GM18858 (cell line): ENCODE measurements around the gene N4BP2.

Source experiments
- ATAC-seq: cut with Tn5 transposase; IDR thresholded peaks from one replicate; pipeline ENCODE4 v1.9.1; 2021; ENCODE audit not compliant: unreplicated experiment

Gene N4BP2

DNA sequence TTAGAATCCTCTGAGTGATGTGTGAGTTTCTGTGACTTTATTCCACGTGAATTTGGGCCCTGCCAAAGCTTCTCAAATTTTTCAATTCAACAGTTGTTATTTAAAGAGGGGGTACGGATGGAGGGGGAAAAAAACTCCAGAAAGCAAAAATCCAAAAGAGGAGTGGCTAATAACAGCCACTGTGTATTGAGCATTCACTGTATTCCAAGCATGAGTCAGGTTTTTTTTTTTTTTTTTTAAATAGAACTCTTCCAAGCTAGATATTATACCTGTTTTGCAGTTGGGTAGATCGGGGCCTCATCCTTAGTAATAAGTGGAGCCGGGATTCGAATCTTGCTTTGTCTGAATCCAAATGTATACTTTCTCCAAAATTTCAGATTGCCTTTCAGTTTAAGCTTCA lies 133.8 kb downstream of the N4BP2 start:
- ATAC-seq: no peak

DNA sequence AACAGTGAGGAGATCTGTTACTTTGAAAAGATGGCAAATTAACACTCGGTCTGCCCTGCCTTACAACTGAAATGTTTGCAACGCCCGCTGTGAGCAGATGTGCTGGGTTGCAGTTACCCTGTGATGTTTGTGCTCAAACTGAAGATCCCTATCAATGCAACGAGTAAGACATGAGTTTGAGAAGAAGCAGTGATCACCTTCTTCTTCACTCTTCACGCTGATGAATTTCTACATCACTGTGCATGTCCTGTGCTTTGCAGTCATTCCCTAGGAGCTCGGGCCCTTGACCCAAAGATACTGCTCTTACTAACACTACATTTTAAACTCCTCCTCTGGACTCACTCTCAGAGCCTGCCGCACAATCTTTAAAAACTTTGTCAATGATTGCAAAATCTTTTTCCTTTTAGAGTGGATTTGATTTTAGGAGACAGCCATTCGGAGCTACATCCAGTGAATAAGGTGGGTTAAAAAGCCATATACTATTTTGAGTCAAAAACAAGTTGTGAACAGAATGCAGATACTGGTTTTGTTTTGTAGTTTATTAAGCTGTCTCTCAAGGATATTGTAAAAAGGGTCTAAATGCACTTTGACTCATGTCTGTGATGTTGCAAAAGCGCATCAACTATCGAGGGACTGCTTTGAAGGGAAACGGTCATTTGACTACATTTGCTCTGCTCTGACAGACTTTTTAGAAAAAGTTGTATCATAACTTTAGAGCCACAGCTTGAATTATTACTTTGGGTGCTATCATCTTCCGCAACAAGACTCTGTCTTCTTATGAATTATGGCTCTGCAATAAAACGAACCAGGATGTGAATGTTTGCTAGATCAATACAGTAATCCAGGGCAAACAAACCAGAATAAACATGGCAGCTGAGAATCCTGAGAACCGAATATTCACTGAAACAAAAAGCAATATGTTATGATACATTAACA lies 134.5 kb downstream of the N4BP2 start:
- no peak for ATAC-seq

DNA sequence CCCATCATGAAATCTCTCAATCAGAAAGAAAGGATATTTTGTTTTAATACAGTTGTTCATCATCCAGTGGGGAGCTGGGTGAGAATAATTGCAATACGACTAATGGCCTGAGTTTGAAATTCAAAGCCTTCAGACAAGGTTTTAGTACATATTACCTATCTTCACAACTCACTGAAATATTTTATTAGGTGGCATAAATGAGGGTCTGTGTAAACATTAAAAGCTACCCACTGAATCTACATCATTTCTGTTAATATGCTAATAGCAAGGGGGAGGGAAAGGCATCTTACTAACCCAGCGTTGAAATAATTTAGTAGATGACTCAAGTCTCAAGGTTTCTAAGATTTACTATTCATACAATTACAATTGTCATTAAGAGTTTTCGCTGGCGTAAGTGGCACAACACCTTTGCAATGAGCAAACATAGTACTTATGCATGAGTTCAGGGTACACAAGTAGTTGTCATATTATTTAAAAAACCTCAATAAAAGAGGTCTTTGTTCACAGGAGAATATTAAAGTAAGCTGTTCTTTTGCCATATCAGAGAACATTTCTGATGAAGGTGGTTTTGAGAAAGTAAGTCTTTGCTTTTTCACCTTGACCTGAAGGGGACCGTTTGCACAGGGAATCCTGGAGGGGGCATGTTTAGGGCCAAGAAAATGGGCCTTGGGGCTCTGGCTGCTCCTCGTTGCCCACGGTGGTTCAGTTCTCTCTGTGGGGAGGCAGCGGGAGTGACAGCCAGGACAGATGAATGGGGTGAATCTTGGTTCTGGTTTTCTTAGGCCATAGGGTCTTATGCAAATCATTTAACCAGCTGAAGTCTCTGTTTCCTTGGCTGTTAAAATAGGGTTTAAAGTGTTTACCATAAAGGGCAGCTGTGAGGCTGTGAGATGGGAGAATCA lies 135.7 kb downstream of the N4BP2 start:
- peak; percentile 36 for ATAC-seq

DNA sequence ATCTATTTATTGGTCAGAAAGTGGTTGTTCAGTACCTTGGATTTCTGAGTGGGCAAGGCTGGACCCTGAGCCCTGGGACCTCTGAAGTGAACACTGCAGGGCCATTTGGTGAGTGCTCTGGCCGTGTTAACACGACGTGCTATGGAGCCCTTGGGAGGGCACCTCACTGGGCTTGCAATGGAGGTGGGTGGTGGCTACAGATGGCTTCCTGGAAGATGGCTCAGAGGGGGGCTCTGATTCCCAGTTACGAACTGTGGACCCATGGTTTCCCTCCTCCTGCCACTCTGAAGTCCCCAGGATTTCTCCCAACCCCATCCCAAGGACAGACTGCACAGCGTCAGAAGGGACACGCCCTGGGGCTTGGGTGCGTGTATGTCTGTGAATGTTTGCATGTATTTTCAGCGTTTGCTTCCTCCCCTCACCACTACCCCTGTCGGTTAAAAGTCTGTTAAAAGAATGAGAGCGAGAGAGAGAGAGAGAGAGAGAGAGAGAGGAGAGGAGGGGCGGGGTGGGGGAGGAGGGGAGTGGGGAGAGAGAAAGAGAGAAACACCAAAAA lies 136.4 kb downstream of the N4BP2 start:
- ATAC-seq: peak; percentile 18

DNA sequence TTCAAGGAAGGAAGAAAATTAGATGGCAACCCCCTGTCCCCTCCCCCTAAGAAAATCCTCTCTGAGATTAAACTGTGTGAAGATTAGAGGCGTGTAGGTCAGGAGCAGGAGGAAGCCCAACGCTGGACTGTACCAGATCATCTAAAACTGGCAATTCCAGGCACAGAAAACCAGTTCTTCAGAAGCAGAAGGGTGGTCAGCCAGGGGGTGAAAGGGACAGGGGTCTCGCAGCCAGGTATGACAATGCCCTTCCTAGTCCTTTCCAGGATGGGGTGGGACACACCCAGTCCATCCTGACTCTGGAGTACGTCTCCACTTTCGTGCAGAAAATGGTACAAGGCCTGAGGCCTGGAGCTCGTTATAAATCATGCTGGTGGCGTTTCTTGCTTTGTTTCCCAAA lies 136.9 kb downstream of the N4BP2 start:
- no peak for ATAC-seq

DNA sequence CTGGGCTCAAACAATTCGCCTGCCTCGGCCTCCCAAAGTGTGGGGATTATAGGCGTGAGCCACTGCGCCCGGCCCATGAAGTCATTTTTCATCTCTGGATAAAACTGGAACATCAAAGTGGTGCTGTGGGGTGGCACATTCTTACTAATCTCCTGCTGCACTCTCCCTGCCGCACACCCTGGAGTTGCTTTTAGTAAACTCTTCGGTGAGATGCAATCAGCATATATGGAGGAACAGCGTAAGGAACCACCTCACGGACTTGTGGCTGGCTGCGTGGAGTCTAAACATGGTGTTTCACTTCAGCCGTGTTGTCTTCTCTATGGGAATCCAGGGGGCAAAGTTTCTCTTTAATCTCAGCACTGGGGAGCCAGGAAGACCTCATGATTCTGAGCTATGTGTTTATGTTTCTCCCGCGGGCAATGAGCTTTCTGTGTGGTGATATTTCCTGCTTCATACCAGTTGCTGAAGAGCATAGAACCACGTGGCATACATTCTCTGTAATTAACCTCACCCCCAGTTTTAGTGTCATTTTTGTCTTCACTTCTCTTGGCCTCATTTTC lies 138.0 kb downstream of the N4BP2 start:
- ATAC-seq: no peak

DNA sequence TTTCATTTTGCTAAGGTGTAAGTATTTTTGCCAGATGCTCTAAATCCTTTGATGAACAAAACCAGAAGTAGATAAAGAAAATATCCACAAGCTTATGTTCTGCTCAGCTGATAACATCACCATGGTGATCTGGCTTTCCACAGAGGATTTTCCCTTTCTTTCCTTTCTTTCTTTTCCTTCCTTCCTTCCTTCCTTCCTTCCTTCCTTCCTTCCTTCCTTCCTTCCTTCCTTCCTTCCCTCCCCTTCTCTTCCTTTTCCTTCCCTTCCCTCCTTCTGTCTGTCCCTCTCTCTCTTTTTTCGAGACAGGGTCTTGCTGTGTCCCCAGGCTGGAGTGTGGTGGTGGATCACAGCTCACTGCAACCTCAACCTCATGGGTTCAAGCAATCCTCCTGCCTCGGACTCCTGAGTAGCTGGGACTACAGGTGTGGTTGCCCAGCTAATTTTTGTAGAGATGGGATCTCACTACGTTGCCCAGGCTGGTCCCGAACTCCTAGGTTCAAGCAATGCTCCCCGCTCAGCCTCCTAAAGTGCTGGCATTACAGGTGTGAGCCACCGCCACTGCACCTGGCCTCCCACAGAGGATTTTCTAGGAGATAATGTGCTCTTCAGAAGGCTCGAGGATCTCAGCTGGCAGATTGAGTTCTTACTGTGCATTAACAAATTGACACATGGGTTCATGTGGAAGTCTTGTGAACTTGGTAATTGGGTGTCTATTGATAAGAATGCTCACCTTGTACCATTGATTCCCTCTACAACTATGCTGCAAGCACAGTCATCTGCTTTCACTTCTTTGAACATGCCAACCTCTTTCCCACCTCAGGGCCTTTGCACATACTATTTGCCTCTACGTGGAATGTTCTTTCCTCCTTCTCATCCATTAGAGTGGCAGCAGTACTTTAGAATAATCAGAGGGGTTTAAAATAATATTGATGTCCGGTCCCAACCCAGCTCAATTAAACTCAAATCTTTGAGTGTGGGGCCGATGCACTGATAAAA lies 138.8 kb downstream of the N4BP2 start:
- no peak for ATAC-seq

DNA sequence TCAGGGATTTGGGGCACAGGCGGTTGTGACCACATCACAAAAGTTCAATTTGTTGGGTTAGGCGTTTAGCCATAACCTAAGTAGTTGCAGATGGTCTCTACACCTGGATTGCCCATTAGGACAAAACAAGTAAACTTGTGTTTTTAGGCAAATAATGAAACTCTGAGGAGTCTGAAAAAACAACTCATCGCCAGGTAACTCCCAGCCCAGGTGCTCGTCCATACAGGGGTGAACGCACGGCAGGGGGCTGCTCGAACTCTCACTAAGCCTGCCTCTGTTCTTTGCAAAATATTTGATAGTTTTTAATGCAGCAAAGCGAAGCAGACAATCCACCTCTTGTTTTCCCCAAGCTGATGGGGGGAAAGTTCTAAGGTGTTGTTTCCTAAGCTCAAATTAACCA lies 139.6 kb downstream of the N4BP2 start:
- ATAC-seq: no peak

DNA sequence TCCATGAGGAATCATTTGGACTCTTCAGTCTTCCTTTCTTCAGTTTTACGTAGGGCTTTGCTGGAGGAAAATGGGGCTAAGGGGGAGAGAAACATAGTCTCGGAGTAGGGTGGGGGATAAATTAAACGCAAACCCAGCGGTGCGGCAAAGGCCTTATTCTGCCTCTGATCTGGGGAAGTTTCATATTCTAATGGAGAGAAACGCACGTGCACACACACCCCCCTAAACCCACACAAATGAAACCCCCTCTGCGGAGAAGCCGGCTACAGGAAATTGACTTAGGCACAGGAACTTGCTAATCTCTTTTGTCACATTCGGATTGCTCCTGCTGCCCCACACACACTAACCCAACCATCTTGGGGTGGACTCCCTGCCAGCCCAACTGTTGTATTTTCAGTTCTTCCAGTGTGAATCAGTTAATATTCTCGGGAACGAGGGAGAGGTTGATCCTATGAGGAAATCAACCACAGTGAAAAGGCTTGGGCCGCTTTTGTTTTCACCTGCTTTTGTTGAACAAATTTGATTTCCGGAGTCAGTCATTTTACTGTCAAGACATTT lies 140.2 kb downstream of the N4BP2 start, which contains the start of gene RHOH:
RHOH (plus strand) TSS at position 308 of the 558 bp plus-strand sequence. CDS start 46,356 bp downstream, outside the sequence.
- peak; percentile 21 for ATAC-seq

DNA sequence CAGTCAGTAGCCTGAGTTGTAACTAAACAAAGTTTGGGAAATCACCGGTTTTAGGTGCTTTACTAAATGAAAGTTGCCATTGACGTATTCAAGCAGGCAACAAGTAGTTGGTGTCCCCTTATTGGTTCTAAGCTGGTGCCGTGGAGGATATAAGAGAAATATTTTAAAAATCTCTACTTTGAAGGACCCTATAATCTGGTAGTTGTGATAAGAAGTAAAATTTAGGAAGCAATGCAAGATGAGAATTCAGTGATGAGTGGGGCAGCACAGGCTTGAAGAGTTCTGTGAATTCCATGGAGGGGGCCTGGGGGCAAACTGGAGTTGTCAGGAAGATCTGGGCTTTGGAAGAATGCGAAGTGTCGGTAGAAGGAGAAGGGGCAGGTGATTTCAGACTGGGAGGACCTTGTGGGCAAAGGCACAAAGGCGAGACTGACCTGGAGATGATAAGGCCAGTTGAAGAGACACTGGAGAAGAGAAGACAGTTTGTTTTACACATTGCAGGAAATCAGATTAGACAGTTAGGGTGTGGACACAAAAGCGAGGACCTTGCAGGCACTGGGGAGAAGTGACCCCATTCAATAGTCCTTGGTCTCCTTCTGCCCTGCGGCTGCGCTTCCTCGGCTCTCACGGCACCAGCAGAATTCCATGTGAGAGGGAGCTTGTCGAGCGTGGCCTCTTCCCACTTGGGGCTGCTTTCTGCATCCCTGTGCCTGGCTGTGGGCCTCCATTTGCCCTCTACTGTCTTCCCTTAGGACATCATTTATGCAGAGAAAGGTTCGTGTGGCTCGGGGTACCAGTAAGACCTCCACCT lies 141.4 kb downstream of the N4BP2 start:
- no peak for ATAC-seq

DNA sequence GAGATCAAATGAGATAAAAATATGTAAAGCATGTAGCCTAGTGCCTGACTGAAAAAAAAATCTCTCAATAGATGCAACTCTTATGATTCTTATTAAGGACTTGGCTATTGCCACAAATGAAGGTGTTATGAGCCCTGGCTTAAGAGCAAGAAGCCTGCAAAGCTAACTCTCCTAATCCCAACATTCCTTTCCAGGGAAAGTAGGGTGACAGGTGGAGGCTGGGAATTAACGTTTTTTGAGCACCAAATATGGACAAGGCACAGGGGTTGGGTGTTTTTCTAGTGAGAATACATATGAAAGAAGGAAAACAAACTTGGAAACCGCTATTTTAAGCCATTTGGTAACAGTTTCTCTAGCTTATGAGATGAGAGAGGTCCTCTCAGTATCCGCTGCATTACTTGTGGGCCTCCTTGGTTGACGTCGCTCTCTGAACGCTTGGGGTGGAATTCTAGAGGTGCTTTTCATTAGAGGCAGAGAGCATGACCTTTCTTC lies 142.6 kb downstream of the N4BP2 start:
- no peak for ATAC-seq

DNA sequence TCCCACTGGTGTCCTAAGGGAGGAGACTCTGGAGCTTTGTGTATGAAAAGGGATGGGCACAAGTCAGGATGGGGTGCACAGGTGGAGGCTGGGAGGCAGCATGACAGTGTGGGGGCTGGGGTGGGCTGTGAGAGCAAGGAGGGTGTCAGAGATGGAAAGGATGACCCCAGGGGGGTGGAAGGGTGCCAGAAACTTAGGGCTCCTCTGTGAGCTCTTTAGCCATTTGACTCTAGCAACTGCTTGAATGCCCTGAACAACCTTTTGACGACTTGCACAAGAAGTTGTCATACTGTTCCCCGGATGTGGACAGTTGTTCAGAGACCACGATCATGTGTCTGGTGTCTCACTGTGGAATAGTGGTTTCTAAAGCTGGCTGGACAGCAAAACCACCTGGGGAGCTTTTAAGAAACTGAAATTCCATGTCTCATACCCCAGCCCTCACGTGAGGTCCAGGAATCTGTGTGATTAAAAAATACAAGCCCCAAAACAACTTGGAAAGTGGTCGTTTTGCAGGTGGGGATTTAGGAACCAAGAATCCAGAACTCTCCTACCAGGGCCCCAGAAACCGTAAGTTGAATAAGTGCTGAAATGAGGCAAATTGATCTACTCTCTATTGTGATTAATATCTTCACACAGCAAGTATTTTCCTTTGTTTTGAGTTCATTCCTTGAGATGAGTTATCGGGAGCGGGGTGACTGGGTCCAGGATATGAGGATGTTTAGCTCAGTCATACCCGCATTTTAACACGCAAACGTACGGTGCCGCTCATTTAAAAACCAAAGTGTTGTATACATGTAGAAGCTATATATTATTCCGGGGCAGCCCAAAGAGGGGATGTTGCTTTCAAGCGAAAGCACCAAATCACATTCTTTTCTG lies 143.6 kb downstream of the N4BP2 start:
- ATAC-seq: peak; percentile 57

DNA sequence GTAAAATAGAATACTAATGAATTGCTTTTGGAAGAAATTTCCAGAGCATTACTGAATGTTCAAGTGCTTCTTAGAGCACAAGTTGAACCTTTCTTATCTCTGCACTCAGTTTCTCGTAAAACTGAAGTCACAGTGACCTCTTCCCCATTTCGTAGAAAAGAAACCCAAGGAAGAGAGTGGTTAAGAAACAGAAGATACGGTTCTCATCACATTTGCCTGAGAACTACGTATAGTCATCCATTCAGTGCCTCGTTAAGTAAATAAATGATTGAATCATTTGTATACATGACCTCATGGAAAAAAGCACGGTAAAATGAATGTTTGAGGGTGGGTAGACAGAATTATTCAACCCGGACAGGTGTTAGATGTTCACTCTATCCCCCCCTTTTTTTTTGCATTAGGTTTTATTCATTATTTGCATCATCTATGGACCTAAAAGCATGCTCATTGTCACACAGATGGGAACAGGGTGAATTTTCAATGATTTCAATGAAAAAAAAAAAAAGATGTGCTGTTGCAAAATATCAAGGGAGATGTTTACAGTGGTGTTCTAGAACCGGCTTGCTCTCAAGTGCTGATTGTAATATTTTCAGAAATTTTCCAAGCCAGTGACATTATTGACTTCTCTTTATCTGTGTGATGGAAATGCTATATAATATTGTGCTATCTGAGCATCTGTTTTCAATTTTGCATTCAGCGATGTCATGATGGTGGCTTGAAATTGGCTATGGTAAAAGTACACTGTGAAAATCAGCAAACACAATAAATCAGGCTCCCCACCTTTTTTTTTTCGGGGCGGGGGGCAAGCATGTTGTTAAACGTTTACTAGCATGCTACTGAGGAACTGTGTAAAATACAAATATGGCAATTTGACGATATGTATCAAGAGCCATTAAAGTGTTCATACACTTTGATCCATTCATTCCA lies 144.5 kb downstream of the N4BP2 start:
- no peak for ATAC-seq

DNA sequence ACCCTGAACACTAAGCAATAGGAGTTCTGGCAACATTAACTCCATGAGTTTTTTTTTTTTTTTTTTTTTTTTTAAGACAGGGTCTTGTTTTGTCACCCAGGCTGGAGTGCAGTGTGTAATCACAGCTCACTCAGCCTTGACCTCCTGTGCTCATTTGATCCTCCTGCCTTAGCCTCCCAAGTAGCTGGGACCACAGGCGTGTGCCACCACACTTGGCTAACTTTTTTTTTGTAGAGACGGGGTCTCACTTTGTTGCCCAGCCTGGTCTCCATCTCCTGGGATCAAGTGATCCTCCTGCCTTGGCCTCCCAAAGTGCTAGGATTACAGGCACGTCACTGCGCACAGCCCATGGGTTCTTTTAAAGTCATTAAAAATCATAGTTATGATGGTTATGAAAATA lies 145.2 kb downstream of the N4BP2 start:
- ATAC-seq: no peak

DNA sequence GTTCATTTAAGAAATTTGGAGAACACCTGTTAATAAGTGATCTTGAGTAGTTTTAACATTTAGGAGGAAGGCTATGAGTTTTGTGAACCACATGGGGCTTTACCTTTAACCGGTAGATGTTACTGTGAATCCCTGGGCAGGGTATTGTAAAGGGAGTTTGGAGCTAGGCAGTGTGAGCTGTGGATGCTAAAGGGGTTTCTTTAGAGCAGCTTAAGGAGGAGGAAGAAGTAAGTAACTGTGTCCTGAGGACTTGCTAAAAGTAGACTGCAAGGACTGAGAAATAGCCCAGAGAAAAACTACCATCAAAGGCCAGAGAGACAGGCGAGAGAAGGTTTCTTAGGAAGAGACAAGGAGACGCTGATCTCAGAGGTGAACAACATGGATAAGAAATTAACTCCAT lies 145.8 kb downstream of the N4BP2 start:
- ATAC-seq: no peak

DNA sequence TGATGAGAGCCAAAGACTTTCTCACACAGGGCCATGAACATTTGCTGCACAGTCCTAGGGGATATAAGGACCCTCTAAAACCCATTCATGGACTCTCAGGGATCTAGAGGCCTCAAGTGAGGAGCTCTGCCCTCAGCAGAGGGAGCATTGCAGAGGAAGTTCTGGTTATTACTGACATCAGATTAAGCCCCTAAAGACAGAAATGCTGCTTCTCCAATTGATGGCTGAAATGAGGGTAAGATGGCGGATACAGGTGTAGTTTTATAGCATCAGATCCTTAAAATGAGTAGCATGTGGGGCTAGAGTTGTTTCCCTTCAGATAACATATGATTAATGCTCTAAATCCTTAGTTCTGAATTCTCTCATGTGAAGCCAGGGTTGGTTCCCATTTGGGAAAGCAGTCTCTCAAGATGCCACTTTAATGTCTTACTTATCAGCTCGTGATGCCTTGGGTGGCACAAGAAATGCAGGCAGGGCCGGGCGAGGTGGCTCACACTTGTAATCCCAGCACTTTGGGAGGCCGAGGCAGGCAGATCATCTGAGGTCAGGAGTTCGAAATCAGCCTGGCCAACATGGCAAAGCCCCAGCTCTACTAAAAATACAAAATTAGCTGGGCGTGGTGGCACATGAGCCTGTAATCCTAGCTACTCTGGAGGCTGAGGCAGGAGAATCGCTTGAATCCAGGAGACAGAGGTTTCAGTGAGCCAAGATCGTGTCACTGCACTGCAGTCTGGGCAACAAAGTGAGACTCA lies 148.0 kb downstream of the N4BP2 start:
- no peak for ATAC-seq
